GM12864 (cell line): ENCODE data around the gene TXNIP.
"Not testable (repeated sequence)": the region's sequence is repeated elsewhere in the genome, so short reads cannot be mapped to it uniquely, and the experiment has no call there.

Source experiments
- DNase-seq: peaks from one replicate; pipeline ENCODE4 v3.0.0-alpha.2; 2011; ENCODE audit warnings: low read depth
- H3K4me3 ChIP-seq: 2 replicates; pipeline ENCODE4 v1.5.1; 2011; ENCODE audit warnings: mild to moderate bottlenecking, low read depth, low read length, control low read depth
- CTCF ChIP-seq: IDR thresholded peaks from 2 replicates; pipeline ENCODE4 v1.5.1; 2011; ENCODE audit warnings: low read depth, mild to moderate bottlenecking, moderate library complexity, low read length, control low read depth, inconsistent platforms; ENCODE audit errors: missing control alignments

Gene TXNIP

GRCh38 chr1:146031476-146031875 is 35.1 kb upstream of the TXNIP start:
- no peak for DNase-seq
- no peak overlapping the region for H3K4me3 ChIP-seq
- TF ChIP-seq CTCF, result no peak

- DNase-seq, result no peak
- H3K4me3 ChIP-seq, result no peak overlapping the region
- TF ChIP-seq CTCF, result no peak
Measured at GRCh38 chr1:146029117-146029516, 32.7 kb upstream of the TXNIP start.

- not testable (repeated sequence) for H3K4me3 ChIP-seq, DNase-seq
Measured at GRCh38 chr1:146026650-146027049, 30.3 kb upstream of the TXNIP start.

DNA sequence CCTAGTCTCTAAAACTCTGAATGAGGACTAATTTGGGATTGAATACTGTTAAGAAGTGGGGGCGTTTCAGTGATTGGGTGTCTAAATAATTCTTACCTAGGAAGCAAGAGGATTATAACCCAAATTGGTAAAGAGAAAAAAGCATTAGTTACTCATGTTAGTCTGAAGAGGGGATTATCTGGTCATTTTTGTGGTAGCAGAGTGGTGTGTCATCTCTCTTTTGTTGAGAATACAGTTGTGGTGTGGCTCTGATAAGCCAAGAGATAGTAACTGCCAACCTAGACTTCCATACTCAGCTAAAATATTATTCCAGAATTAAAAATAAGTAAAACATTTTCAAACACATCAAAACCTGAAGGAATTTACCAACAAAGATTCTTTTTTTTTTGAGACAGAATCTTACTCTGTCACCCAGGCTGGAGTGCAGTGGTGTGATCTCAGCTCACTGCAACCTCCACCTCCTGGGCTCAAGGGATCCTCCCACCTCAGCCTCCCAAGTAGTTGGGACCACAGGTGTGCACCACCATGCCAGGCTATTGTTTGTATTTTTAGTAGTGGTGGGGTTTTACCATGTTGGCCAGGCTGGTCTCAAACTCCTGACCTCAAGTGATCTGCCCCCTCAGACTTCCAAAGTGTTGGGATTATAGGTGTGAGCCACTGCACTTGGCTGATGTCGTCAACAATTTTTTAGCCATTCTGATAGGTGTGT is 29.6 kb upstream of the TXNIP start:
- DNase-seq, H3K4me3 ChIP-seq: not testable (repeated sequence)

GRCh38 chr1:146022403-146023127 is 26.2 kb upstream of the TXNIP start:
- DNase-seq, result no peak
- H3K4me3 ChIP-seq, result no peak overlapping the region
- no peak for TF ChIP-seq CTCF

- no peak within 1 kb of the TSS for H3K4me3 ChIP-seq
- DNase-seq, result no peak
- no peak for TF ChIP-seq CTCF
Measured at GRCh38 chr1:146021622-146022402, 25.4 kb upstream of the TXNIP start, which contains the start of gene HJV. Gene HJV (minus strand): TSS chr1:146021735. CDS start chr1:146020231, 1,504 bp downstream.

DNA sequence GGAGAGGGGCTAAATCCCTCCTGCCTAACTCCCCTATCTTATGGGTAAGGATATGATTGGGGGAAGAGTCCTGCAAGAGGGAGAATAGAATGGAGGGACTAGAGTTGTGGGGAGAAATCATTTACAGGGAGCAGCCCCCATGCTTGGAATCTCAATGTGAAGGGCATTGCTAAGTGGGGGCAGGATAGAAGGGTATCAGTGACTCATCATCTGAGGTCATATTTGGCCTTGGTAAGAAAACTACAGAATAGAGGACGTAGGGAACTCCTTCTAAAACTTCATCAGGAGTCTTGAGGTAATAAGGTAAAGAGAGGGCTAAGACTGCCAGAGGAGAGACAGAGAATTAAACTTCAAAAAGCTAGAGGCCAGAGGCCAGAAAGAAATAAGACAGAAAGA is 24.7 kb upstream of the TXNIP start:
- DNase-seq, result no peak
- TF ChIP-seq CTCF, result no peak
- H3K4me3 ChIP-seq, result no peak overlapping the region
